Neural progenitor cell (in vitro differentiated cells): ENCODE data around the gene KPNA2. TPM values are rescaled to one million over a fixed set of nuclear protein-coding genes. Genes with fewer than 3 reads are reported as not detected.
A peak's percentile ranks its signal among the peaks of the same experiment; 100 is the strongest.
"Not testable (repeated sequence)": the region's sequence is repeated elsewhere in the genome, so short reads cannot be mapped to it uniquely, and the experiment has no call there.

ENCODE experiments used
- DNase-seq: peaks from one replicate; pipeline ENCODE4 v3.0.0-alpha.2; 2016; ENCODE audit warnings: low spot score
- H2AFZ ChIP-seq: fragments of 200-600 bp; sonication (generic); replicated peaks from 2 replicates; pipeline ENCODE4 v1.6.1; 2016; ENCODE audit warnings: antibody characterized with exemption
- H3F3A ChIP-seq: fragments of 200-600 bp; sonication (generic); 2 replicates; pipeline ENCODE4 v1.6.1; 2016; ENCODE audit warnings: antibody characterized with exemption, low read depth
- H3K27ac ChIP-seq: fragments of 200-600 bp; sonication (generic); 2 replicates; pipeline ENCODE4 v1.5.1; 2016; ENCODE audit warnings: mild to moderate bottlenecking
- H3K27me3 ChIP-seq: fragments of 200-600 bp; sonication (generic); 2 replicates; pipeline ENCODE4 v1.6.1; 2016; ENCODE audit warnings: mild to moderate bottlenecking, moderate library complexity
- H3K36me3 ChIP-seq: fragments of 200-600 bp; sonication (generic); 2 replicates; pipeline ENCODE4 v1.5.1; 2016
- H3K4me1 ChIP-seq: fragments of 200-600 bp; sonication (generic); 2 replicates; pipeline ENCODE4 v1.6.1; 2016; ENCODE audit warnings: mixed run types
- H3K4me2 ChIP-seq: fragments of 200-600 bp; sonication (generic); 2 replicates; pipeline ENCODE4 v1.6.1; 2016
- H3K4me3 ChIP-seq: fragments of 200-600 bp; sonication (generic); 2 replicates; pipeline ENCODE4 v1.5.1; 2016
- H3K79me2 ChIP-seq: fragments of 200-600 bp; sonication (generic); 2 replicates; pipeline ENCODE4 v1.6.1; 2016; ENCODE audit warnings: low read depth
- H3K9ac ChIP-seq: fragments of 200-600 bp; sonication (generic); 2 replicates; pipeline ENCODE4 v1.6.1; 2016
- H3K9me3 ChIP-seq: fragments of 200-600 bp; sonication (generic); 2 replicates; pipeline ENCODE4 v1.5.1; 2016; ENCODE audit warnings: low read depth
- H4K20me1 ChIP-seq: fragments of 200-600 bp; sonication (generic); 2 replicates; pipeline ENCODE4 v1.6.1; 2016; ENCODE audit warnings: low read depth
- H3K27ac Mint-ChIP-seq: 3 replicates; pipeline ENCODE4 v1.8.0; 2021; ENCODE audit warnings: mixed read lengths
- H3K27me3 Mint-ChIP-seq: 2 replicates; pipeline ENCODE4 v1.8.0; 2022; ENCODE audit warnings: low read depth, mild to moderate bottlenecking, inconsistent platforms, moderate library complexity, mixed read lengths; ENCODE audit not compliant: insufficient read depth
- H3K36me3 Mint-ChIP-seq: 3 replicates; pipeline ENCODE4 v1.8.0; 2021; ENCODE audit warnings: mixed read lengths
- H3K4me1 Mint-ChIP-seq: 3 replicates; pipeline ENCODE4 v1.8.0; 2021; ENCODE audit warnings: mixed read lengths
- H3K4me3 Mint-ChIP-seq: 3 replicates; pipeline ENCODE4 v1.8.0; 2021; ENCODE audit warnings: mild to moderate bottlenecking, moderate library complexity, mixed read lengths
- H3K9me3 Mint-ChIP-seq: 3 replicates; pipeline ENCODE4 v1.8.0; 2020; ENCODE audit warnings: mixed read lengths
- CTCF ChIP-seq: fragments of 200-600 bp; sonication (generic); IDR thresholded peaks from 2 replicates; pipeline ENCODE4 v1.5.1; 2017; ENCODE audit warnings: antibody characterized with exemption, mild to moderate bottlenecking
- EZH2 ChIP-seq: fragments of 200-600 bp; sonication (generic); IDR thresholded peaks from 2 replicates; pipeline ENCODE4 v1.6.1; 2017; ENCODE audit warnings: antibody characterized with exemption, mild to moderate bottlenecking, moderate library complexity
- EZH2phosphoT487 ChIP-seq: fragments of 200-600 bp; sonication (generic); IDR thresholded peaks from 2 replicates; pipeline ENCODE4 v1.6.1; 2017; ENCODE audit warnings: antibody characterized with exemption
- total RNA-seq: library from RNA; depleted of rRNA; stranded (reverse); fragments of >200 nt; gene quantifications from 2 replicates; pipeline ENCODE4 v1.2.3, GENCODE V29; 2015; ENCODE audit warnings: low replicate concordance

KPNA2 gene
- total RNA-seq, 1 donor from 2014 or later, result 549 TPM

GRCh38 chr17:67995570-67996263, 39.8 kb upstream of the KPNA2 start:
- Mint-ChIP-seq H3K4me3 (peak overlapping the region; percentile 91), H3K27ac (peak overlapping the region; percentile 70), H3K9me3 (no peaks in the 10 kb centered on the region), H3K27me3 (peaks cover 2% of the 10 kb centered on the region), H3K4me1 (peaks cover 28% of the 10 kb centered on the region), H3K36me3 (peaks cover 2% of the 10 kb centered on the region)
- peaks cover 17% of the 10 kb centered on the region for H3K4me1 ChIP-seq
- H4K20me1 ChIP-seq, result no peaks in the 10 kb centered on the region
- no peaks in the 10 kb centered on the region for H3K36me3 ChIP-seq
- H3K4me2 ChIP-seq, result peak overlapping the region; percentile 90
- H3K27me3 ChIP-seq, result peaks cover 39% of the 10 kb centered on the region
- no peaks in the 10 kb centered on the region for H3K9me3 ChIP-seq
- H2AFZ ChIP-seq, result peak overlapping the region; percentile 83
- no peak overlapping the region for H3K27ac ChIP-seq
- no peak for TF ChIP-seq EZH2phosphoT487
- TF ChIP-seq EZH2, result peak; percentile 73
- peak; percentile 25 for TF ChIP-seq CTCF
- DNase-seq, result peak; percentile 65
- no peaks in the 10 kb centered on the region for H3K79me2 ChIP-seq
- peak overlapping the region; percentile 57 for H3K4me3 ChIP-seq
- H3F3A ChIP-seq, result peaks cover 49% of the 10 kb centered on the region
- no peak overlapping the region for H3K9ac ChIP-seq

GRCh38 chr17:67996301-67997171, 39.0 kb upstream of the KPNA2 start, which contains the start of gene C17orf58:
Gene C17orf58, minus strand, starts transcription at chr17:67996469. Its CDS starts 271 bp downstream, at chr17:67996198.
- Histone ChIP-seq H3K4me3 (peak within 1 kb of the TSS; percentile 57), H3K27me3 (peaks cover 39% of the 10 kb centered on the region), H3K4me1 (peaks cover 17% of the 10 kb centered on the region), H3K4me2 (peak within 1 kb of the TSS; percentile 90), H2AFZ (peak within 1 kb of the TSS; percentile 83), H3F3A (peaks cover 48% of the 10 kb centered on the region)
- DNase-seq, result peak; percentile 39
- H3K27me3 Mint-ChIP-seq, H3K9me3 Mint-ChIP-seq, H4K20me1 ChIP-seq, H3K36me3 ChIP-seq, H3K36me3 Mint-ChIP-seq, H3K27ac ChIP-seq, H3K79me2 ChIP-seq, H3K9ac ChIP-seq, H3K9me3 ChIP-seq: not testable (repeated sequence)
- Mint-ChIP-seq H3K4me1 (peaks cover 28% of the 10 kb centered on the region), H3K27ac (peak within 1 kb of the TSS; percentile 70), H3K4me3 (peak within 1 kb of the TSS; percentile 91)

GRCh38 chr17:67998466-67998865, 37.1 kb upstream of the KPNA2 start:
- TF ChIP-seq EZH2 (no peak), CTCF (no peak), EZH2phosphoT487 (no peak)
- H3K9ac ChIP-seq, result no peak overlapping the region
- no peak overlapping the region for H2AFZ ChIP-seq
- H3K4me2 ChIP-seq, result no peak overlapping the region
- peaks cover 13% of the 10 kb centered on the region for H3K4me1 ChIP-seq
- no peaks in the 10 kb centered on the region for H3K36me3 ChIP-seq
- Mint-ChIP-seq H3K27me3 (peaks cover 2% of the 10 kb centered on the region), H3K36me3 (no peaks in the 10 kb centered on the region), H3K4me3 (peak overlapping the region; percentile 4), H3K9me3 (no peaks in the 10 kb centered on the region), H3K4me1 (peaks cover 23% of the 10 kb centered on the region), H3K27ac (no peak overlapping the region)
- no peaks in the 10 kb centered on the region for H4K20me1 ChIP-seq
- H3K27ac ChIP-seq, result no peak overlapping the region
- H3F3A ChIP-seq, result peaks cover 30% of the 10 kb centered on the region
- H3K4me3 ChIP-seq, result no peak overlapping the region
- DNase-seq, result no peak
- peaks cover 39% of the 10 kb centered on the region for H3K27me3 ChIP-seq
- no peaks in the 10 kb centered on the region for H3K79me2 ChIP-seq
- no peaks in the 10 kb centered on the region for H3K9me3 ChIP-seq
